Suprapubic skin (tissue), 4 donors: Measurements from ENCODE around the gene RAB1A. TPM values are rescaled to one million over a fixed set of nuclear protein-coding genes. Genes with fewer than 3 reads are reported as not detected.

Experiments used
- DNase-seq, 2 donors: peaks; one replicate each; pipeline ENCODE4 v3.0.0-alpha.2; 2019; ENCODE audit warnings: low spot score in 2 of 2
- H3K27ac ChIP-seq: fragments of 200-600 bp; sonication (generic); one replicate; pipeline ENCODE4 v1.5.1; 2019
- H3K27me3 ChIP-seq: fragments of 200-600 bp; sonication (generic); one replicate; pipeline ENCODE4 v1.5.1; 2019
- H3K36me3 ChIP-seq: fragments of 200-600 bp; sonication (generic); one replicate; pipeline ENCODE4 v1.5.1; 2019
- H3K4me1 ChIP-seq: fragments of 200-600 bp; sonication (generic); one replicate; pipeline ENCODE4 v1.5.1; 2019
- H3K4me3 ChIP-seq: fragments of 200-600 bp; sonication (generic); one replicate; pipeline ENCODE4 v1.5.1; 2019; ENCODE audit warnings: mild to moderate bottlenecking
- H3K9me3 ChIP-seq: fragments of 200-600 bp; sonication (generic); one replicate; pipeline ENCODE4 v1.5.1; 2019
- CTCF ChIP-seq, 2 donors: fragments of 200-600 bp in 1 of 2; fragments of 450-650 bp in 1 of 2; sonication (generic) in 1 of 2; IDR thresholded peaks; one replicate each; pipeline ENCODE4 v1.5.1; 2016 to 2019; ENCODE audit warnings: antibody characterized with exemption in 2 of 2, mild to moderate bottlenecking in 1 of 2, moderate library complexity in 1 of 2
- EP300 ChIP-seq: sonication (generic); formaldehyde crosslinking; IDR thresholded peaks from one replicate; pipeline ENCODE4 v1.6.1; 2017; ENCODE audit warnings: antibody characterized with exemption
- POLR2A ChIP-seq, 2 donors: fragments of 450-650 bp; IDR thresholded peaks; one replicate each; pipeline ENCODE4 v1.6.1; 2017; ENCODE audit warnings: antibody characterized with exemption in 2 of 2, mild to moderate bottlenecking in 2 of 2, moderate library complexity in 2 of 2
- POLR2AphosphoS5 ChIP-seq, 3 donors: sonication (generic); formaldehyde crosslinking; IDR thresholded peaks; one replicate each; pipeline ENCODE4 v1.6.1; 2017; ENCODE audit warnings: antibody characterized with exemption in 3 of 3
- WGBS: methylation state at CpG from one replicate; pipeline ENCODE4 v1.1.5; 2018; 5-methylcytosine and 5-hydroxymethylcytosine counted together
- total RNA-seq, 4 donors: library from RNA; depleted of rRNA; stranded (reverse); fragments of >200 nt; gene quantifications; one replicate each; pipeline ENCODE4 v1.1.0, GENCODE V29; 2016

RAB1A gene
- total RNA-seq, 4 donors from 2014 or later = 66.3 to 76.0 (median 68.3) TPM

GRCh38 chr2:65081232-65081685, 48.6 kb downstream of the RAB1A start:
- H3K9me3 ChIP-seq = no peaks in the 10 kb centered on the region
- H3K4me1 ChIP-seq = peaks cover 17% of the 10 kb centered on the region
- H3K36me3 ChIP-seq = peaks cover 92% of the 10 kb centered on the region
- no peak overlapping the region for H3K27ac ChIP-seq
- DNase-seq = no peak
- TF ChIP-seq POLR2A (IDR thresholded peaks at IDR 0.05) = no peak
- TF ChIP-seq EP300 = no peak
- TF ChIP-seq CTCF (IDR thresholded peaks at IDR 0.05) = no peak
- H3K27me3 ChIP-seq = no peaks in the 10 kb centered on the region
- H3K4me3 ChIP-seq = no peak overlapping the region
- 74% methylated on average over 4 of the region's 4 CpGs for WGBS

GRCh38 chr2:65079017-65079416, 50.9 kb downstream of the RAB1A start:
- peaks cover 29% of the 10 kb centered on the region for H3K4me1 ChIP-seq
- H3K4me3 ChIP-seq = no peak overlapping the region
- H3K27ac ChIP-seq = no peak overlapping the region
- no peaks in the 10 kb centered on the region for H3K9me3 ChIP-seq
- H3K27me3 ChIP-seq = no peaks in the 10 kb centered on the region
- WGBS = 88% methylated on average over 5 of the region's 6 CpGs
- TF ChIP-seq CTCF (IDR thresholded peaks at IDR 0.05) (no peak), EP300 (no peak), POLR2A (IDR thresholded peaks at IDR 0.05) (no peak), POLR2AphosphoS5 (IDR thresholded peaks at IDR 0.05) (no peak)
- peaks cover 84% of the 10 kb centered on the region for H3K36me3 ChIP-seq
- DNase-seq = no peak

- no peak for DNase-seq
- 95% methylated on average over 7 of the region's 7 CpGs for WGBS
Observed at GRCh38 chr2:65077898-65078297, 52.0 kb downstream of the RAB1A start.

GRCh38 chr2:65076345-65076710, 53.6 kb downstream of the RAB1A start:
- H3K27me3 ChIP-seq = no peaks in the 10 kb centered on the region
- TF ChIP-seq EP300 = no peak
- no peak for TF ChIP-seq POLR2AphosphoS5 (IDR thresholded peaks at IDR 0.05)
- no peak for TF ChIP-seq CTCF (IDR thresholded peaks at IDR 0.05)
- TF ChIP-seq POLR2A (IDR thresholded peaks at IDR 0.05) = no peak
- H3K27ac ChIP-seq = peak overlapping the region; percentile 9
- no peaks in the 10 kb centered on the region for H3K9me3 ChIP-seq
- no peak for DNase-seq
- no peak overlapping the region for H3K4me3 ChIP-seq
- peaks cover 87% of the 10 kb centered on the region for H3K36me3 ChIP-seq
- peaks cover 27% of the 10 kb centered on the region for H3K4me1 ChIP-seq
- WGBS = 39% methylated on average over 7 of the region's 7 CpGs

More at GRCh38 chr2:65077898-65078297, 52.0 kb downstream of the RAB1A start:
- no peak overlapping the region for H3K27ac ChIP-seq
- peaks cover 33% of the 10 kb centered on the region for H3K4me1 ChIP-seq
- H3K36me3 ChIP-seq = peaks cover 85% of the 10 kb centered on the region
- H3K4me3 ChIP-seq = no peak overlapping the region
- no peaks in the 10 kb centered on the region for H3K27me3 ChIP-seq
- no peaks in the 10 kb centered on the region for H3K9me3 ChIP-seq
- TF ChIP-seq CTCF (IDR thresholded peaks at IDR 0.05) = no peak
- no peak for TF ChIP-seq POLR2AphosphoS5 (IDR thresholded peaks at IDR 0.05)
- no peak for TF ChIP-seq POLR2A (IDR thresholded peaks at IDR 0.05)
- TF ChIP-seq EP300 = no peak

GRCh38 chr2:65075605-65076344, 54.1 kb downstream of the RAB1A start:
- Histone ChIP-seq H3K27me3 (no peaks in the 10 kb centered on the region), H3K27ac (peak overlapping the region; percentile 9), H3K9me3 (no peaks in the 10 kb centered on the region), H3K36me3 (peaks cover 87% of the 10 kb centered on the region), H3K4me1 (peaks cover 32% of the 10 kb centered on the region), H3K4me3 (no peak overlapping the region)
- TF ChIP-seq POLR2AphosphoS5 (IDR thresholded peaks at IDR 0.05) (no peak), EP300 (no peak), POLR2A (IDR thresholded peaks at IDR 0.05) (no peak), CTCF (IDR thresholded peaks at IDR 0.05) (no peak)
- DNase-seq = peak in 1 of 2 donors; percentile 76
- 41% methylated on average over 4 of the region's 5 CpGs for WGBS
